HCT116 (cell line): ENCODE data around the gene UBE2L6. TPM values are rescaled to one million over a fixed set of nuclear protein-coding genes. Genes with fewer than 3 reads are reported as not detected.

Experiments used
- ATAC-seq: fragments of 200-7000 bp; cut with Tn5 transposase; 2 replicates; pipeline ENCODE4 v1.9.1; 2020; ENCODE audit warnings: mild to moderate bottlenecking, moderate library complexity
- BruUV-seq: library from RNA; stranded (reverse); fragments of 400-500 nt; replicated peaks from 2 replicates; lab custom pipeline; 2021; lab: Mats Ljungman, UMichigan
- CTCF ChIA-PET: fragments of 300-600 bp; sonication (Branson Sonifier 250); formaldehyde crosslinking; loops from one replicate; lab custom pipeline; 2021; ENCODE audit warnings: antibody characterized with exemption; lab: Charles Lee
- POLR2A ChIA-PET: fragments of 300-600, 350-600 bp; sonication (Branson Sonifier 250); formaldehyde crosslinking; loops from one replicate; lab custom pipeline; 2021; ENCODE audit warnings: antibody characterized with exemption; lab: Charles Lee
- RAD21 ChIA-PET, 2 experiments: fragments of 300-600 bp; sonication (Branson Sonifier 250); formaldehyde crosslinking; loops; one replicate each; lab custom pipeline; 2023; ENCODE audit warnings: low total read pairs in 2 of 2; ENCODE audit not compliant: uncharacterized antibody in 2 of 2, unreplicated experiment in 2 of 2, low non-redundant PET in 1 of 2; lab: Charles Lee
- DNase-seq: peaks from one replicate; pipeline ENCODE4 v3.0.0-alpha.2; 2010; ENCODE audit warnings: low read depth, low spot score
- H2AFZ ChIP-seq: fragments of 200-600 bp; shearing (Covaris generic), sonication (generic); 2 replicates; pipeline ENCODE4 v1.6.1; 2017; ENCODE audit warnings: low read depth, mixed run types, mixed read lengths, antibody characterized with exemption, low read length; ENCODE audit not compliant: poor library complexity, severe bottlenecking
- H3K27ac ChIP-seq: 2 replicates; pipeline ENCODE4 v1.5.1; 2012; ENCODE audit warnings: low read depth, low read length
- H3K27me3 ChIP-seq: fragments of 200-600 bp; sonication (generic); 2 replicates; pipeline ENCODE4 v1.6.1; 2016; ENCODE audit warnings: mixed run types, low read length, mixed read lengths; ENCODE audit not compliant: insufficient read depth
- H3K36me3 ChIP-seq, 2 experiments: fragments of 200-500 bp in 1 of 2; fragments of 200-600 bp in 1 of 2; sonication (Bioruptor generic) in 1 of 2; sonication (generic) in 1 of 2; 2 replicates each; pipeline versions ENCODE4 v1.5.1 to v1.6.1; 2014 to 2016; ENCODE audit warnings: low read length in 2 of 2, inconsistent platforms in 1 of 2, mixed read lengths in 1 of 2, mixed run types in 1 of 2; ENCODE audit not compliant: insufficient read depth in 2 of 2, control insufficient read depth in 1 of 2
- H3K4me1 ChIP-seq, 2 experiments: fragments of 200-600 bp in 1 of 2; sonication (generic) in 1 of 2; 2 replicates each; pipeline versions ENCODE4 v1.5.1 to v1.6.1; 2012 to 2017; ENCODE audit warnings: low read length in 2 of 2, inconsistent platforms in 1 of 2, mild to moderate bottlenecking in 1 of 2, mixed read lengths in 1 of 2, mixed run types in 1 of 2, moderate library complexity in 1 of 2; ENCODE audit not compliant: insufficient read depth in 2 of 2, control insufficient read depth in 1 of 2
- H3K4me2 ChIP-seq: fragments of 200-600 bp; sonication (generic); 2 replicates; pipeline ENCODE4 v1.6.1; 2017; ENCODE audit warnings: mixed run types, low read length, mixed read lengths
- H3K4me3 ChIP-seq, 2 experiments: fragments of 200-600 bp in 1 of 2; sonication (generic) in 1 of 2; replicated peaks in 1 of 2; 2 replicates each; pipeline ENCODE4 v1.5.1; 2011 to 2016; ENCODE audit warnings: low read length in 2 of 2, control low read depth in 1 of 2, low read depth in 1 of 2, mild to moderate bottlenecking in 1 of 2, mixed read lengths in 1 of 2, mixed run types in 1 of 2
- H3K79me2 ChIP-seq: fragments of 200-600 bp; sonication (generic); 2 replicates; pipeline ENCODE4 v1.6.1; 2017; ENCODE audit warnings: mild to moderate bottlenecking, mixed run types, low read length, moderate library complexity, mixed read lengths; ENCODE audit not compliant: insufficient read depth
- H3K9ac ChIP-seq: fragments of 200-600 bp; sonication (generic); 2 replicates; pipeline ENCODE4 v1.6.1; 2016; ENCODE audit warnings: low read length, mixed read lengths
- H3K9me2 ChIP-seq: fragments of 200-600 bp; sonication (generic), shearing (Covaris generic); 2 replicates; pipeline ENCODE4 v1.6.1; 2017; ENCODE audit warnings: mixed run types, mild to moderate bottlenecking, moderate library complexity; ENCODE audit not compliant: insufficient read depth
- H3K9me3 ChIP-seq, 2 experiments: fragments of 200-500 bp in 1 of 2; fragments of 200-600 bp in 1 of 2; sonication (Bioruptor generic) in 1 of 2; sonication (generic) in 1 of 2; 2 replicates each; pipeline ENCODE4 v1.6.1; 2014 to 2017; ENCODE audit warnings: low read length in 2 of 2, mixed read lengths in 2 of 2, inconsistent platforms in 1 of 2, low read depth in 1 of 2, mild to moderate bottlenecking in 1 of 2, mixed run types in 1 of 2, moderate library complexity in 1 of 2; ENCODE audit not compliant: control insufficient read depth in 1 of 2, insufficient read depth in 1 of 2
- H4K20me1 ChIP-seq: fragments of 200-600 bp; sonication (generic), shearing (Covaris generic); 2 replicates; pipeline ENCODE4 v1.6.1; 2017; ENCODE audit warnings: mixed run types, mild to moderate bottlenecking, moderate library complexity; ENCODE audit not compliant: insufficient read depth
- CEBPB ChIP-seq: IDR thresholded peaks from 2 replicates; pipeline ENCODE4 v1.6.1; 2012; ENCODE audit warnings: low read depth
- CTCF ChIP-seq, 3 experiments: fragments of 200-600 bp in 1 of 3; sonication (generic) in 1 of 3; IDR thresholded peaks in 2 of 3; conservative IDR thresholded peaks in 1 of 3; 2 replicates each; pipeline ENCODE4 v1.5.1; 2012 to 2017; ENCODE audit warnings: low read depth in 2 of 3, low read length in 2 of 3, antibody characterized with exemption in 1 of 3, borderline replicate concordance in 1 of 3, control low read depth in 1 of 3, mild to moderate bottlenecking in 1 of 3, mixed read lengths in 1 of 3, mixed run types in 1 of 3, moderate library complexity in 1 of 3; ENCODE audit not compliant: insufficient read depth in 1 of 3
- ELF1 ChIP-seq: IDR thresholded peaks from 2 replicates; pipeline ENCODE4 v1.6.1; 2012; ENCODE audit warnings: low read depth, borderline replicate concordance
- FOSL1 ChIP-seq: IDR thresholded peaks from 2 replicates; pipeline ENCODE4 v1.6.1; 2012; ENCODE audit warnings: low read depth
- MAX ChIP-seq: IDR thresholded peaks from 2 replicates; pipeline ENCODE4 v1.6.1; 2012
- RAD21 ChIP-seq: IDR thresholded peaks from 2 replicates; pipeline ENCODE4 v1.6.1; 2012; ENCODE audit warnings: low read depth, mild to moderate bottlenecking
- REST ChIP-seq: IDR thresholded peaks from 2 replicates; pipeline ENCODE4 v1.6.1; 2012; ENCODE audit warnings: low read depth
- SRF ChIP-seq: IDR thresholded peaks from 2 replicates; pipeline ENCODE4 v1.6.1; 2012; ENCODE audit warnings: low read depth
- ZBTB33 ChIP-seq: IDR thresholded peaks from 2 replicates; pipeline ENCODE4 v1.6.1; 2011; ENCODE audit warnings: mild to moderate bottlenecking, low read length, moderate library complexity; ENCODE audit not compliant: insufficient replicate concordance; ENCODE audit errors: extremely low read depth
- ZNF274 ChIP-seq: fragments of 200-500 bp; sonication (Bioruptor generic); IDR thresholded peaks from 2 replicates; pipeline ENCODE4 v1.6.1; 2014; ENCODE audit warnings: mild to moderate bottlenecking, low read depth, low read length, inconsistent platforms
- intact Hi-C: fragments of 100-400 bp; cut with micrococcal nuclease; formaldehyde crosslinking; loops from 2 replicates; pipeline ENCODE4 v1.10.0; 2022
- total RNA-seq: library from RNA; stranded (reverse); gene quantifications from one replicate; pipeline ENCODE4 v1.2.1, GENCODE V29; 2021; ENCODE audit not compliant: unreplicated experiment

Gene UBE2L6
- total RNA-seq, 1 experiment from 2014 or later: 24.8 TPM

GRCh38 chr11:57508341-57509170 lies 58.9 kb downstream of the UBE2L6 start:
- ATAC-seq (no peak), DNase-seq (no peak)
- H3K79me2 ChIP-seq: no peaks in the 10 kb centered on the region
- H3K36me3 ChIP-seq: no peaks in the 10 kb centered on the region
- intact Hi-C loops: no loop called here
- POLR2A ChIA-PET: no interaction called here
- no peak overlapping the region for H3K27ac ChIP-seq
- H4K20me1 ChIP-seq: no peaks in the 10 kb centered on the region
- no peaks in the 10 kb centered on the region for H3K27me3 ChIP-seq
- CTCF ChIA-PET: interaction anchor here (4.7 kb wide), 1 partner anchor 16 kb away, joined by 25 read pairs; no protein-coding TSS in a partner anchor
- no peak overlapping the region for H3K9ac ChIP-seq
- RAD21 ChIA-PET: no interaction called here
- H3K4me3 ChIP-seq: no peak overlapping the region
- no TSS peak for BruUV-seq
- no peaks in the 10 kb centered on the region for H3K4me1 ChIP-seq
- no peaks in the 10 kb centered on the region for H3K9me2 ChIP-seq
- H2AFZ ChIP-seq: no peak overlapping the region
- no peaks in the 10 kb centered on the region for H3K9me3 ChIP-seq
- H3K4me2 ChIP-seq: no peak overlapping the region
- TF ChIP-seq FOSL1 (no peak), REST (no peak)
- TF ChIP-seq, all 23 proteins: peak for 0

GRCh38 chr11:57506522-57506921 lies 61.0 kb downstream of the UBE2L6 start:
- CTCF ChIA-PET: interaction anchor here (4.7 kb wide), 1 partner anchor 14 kb away, joined by 25 read pairs; no protein-coding TSS in a partner anchor
- H3K9me3 ChIP-seq: no peaks in the 10 kb centered on the region
- ATAC-seq (no peak), DNase-seq (no peak)
- no peaks in the 10 kb centered on the region for H3K79me2 ChIP-seq
- intact Hi-C loops: no loop called here
- no peak overlapping the region for H3K4me2 ChIP-seq
- no peak overlapping the region for H3K27ac ChIP-seq
- no peak overlapping the region for H2AFZ ChIP-seq
- H3K27me3 ChIP-seq: no peaks in the 10 kb centered on the region
- POLR2A ChIA-PET: no interaction called here
- H3K9ac ChIP-seq: no peak overlapping the region
- H3K4me3 ChIP-seq: no peak overlapping the region
- H3K36me3 ChIP-seq: no peaks in the 10 kb centered on the region
- RAD21 ChIA-PET: no interaction called here
- BruUV-seq: no TSS peak
- peaks cover 0 to 6% of the 10 kb centered on the region in 2 experiments; a peak in 1 of 4 replicates for H3K4me1 ChIP-seq
- H3K9me2 ChIP-seq: no peaks in the 10 kb centered on the region
- no peaks in the 10 kb centered on the region for H4K20me1 ChIP-seq
- no peak for TF ChIP-seq SRF
- no peak for TF ChIP-seq ELF1
- TF ChIP-seq CEBPB: no peak
- no peak for TF ChIP-seq ZBTB33
- no peak for TF ChIP-seq FOSL1
- TF ChIP-seq CTCF (IDR thresholded peaks at IDR 0.05 in 2 of 3, conservative IDR thresholded peaks at IDR 0.05 in 1 of 3; ENCODE audit: borderline replicate concordance in 1 of 3, insufficient read depth in 1 of 3, low read depth in 2 of 3, low read length in 2 of 3): no peak
- TF ChIP-seq ZNF274: no peak
- TF ChIP-seq MAX: no peak
- TF ChIP-seq RAD21: no peak
